Spleen (tissue), 7 donors: ENCODE data around the gene LONRF3.

Experiments used
- CTCF ChIP-seq, 11 experiments: fragments of 200-600 bp in 7 of 11; fragments of 450-650 bp in 4 of 11; sonication (generic) in 4 of 11; IDR thresholded peaks in 8 of 11; conservative IDR thresholded peaks in 3 of 11; 1 replicate in 7 of 11; 2 replicates in 4 of 11; pipeline versions ENCODE4 v1.4.0 to v1.8.0; 2016 to 2021; ENCODE audit warnings: antibody characterized with exemption in 11 of 11, inconsistent platforms in 4 of 11, mild to moderate bottlenecking in 1 of 11
- POLR2AphosphoS5 ChIP-seq, 3 donors: sonication (generic); formaldehyde crosslinking; IDR thresholded peaks; one replicate each; pipeline ENCODE4 v1.5.1; 2017; ENCODE audit warnings: antibody characterized with exemption in 3 of 3
- donor health status: DM: no; HTN: no; CAD: no; lungs with moderate emphysema.
- donor health status: DM: no; HTN: no; CAD: no.
- donor health status: DM: no; HTN: no; CAD: no.

GRCh38 chrX:118941147-118941546, 33.3 kb upstream of the LONRF3 start:
- TF ChIP-seq CTCF (IDR thresholded peaks at IDR 0.05 in 8 of 11, conservative IDR thresholded peaks at IDR 0.05 in 3 of 11) (no peak), POLR2AphosphoS5 (IDR thresholded peaks at IDR 0.05) (no peak)
